Caki2 (cell line): ENCODE data around the gene PHYKPL. TPM values are rescaled to one million over a fixed set of nuclear protein-coding genes. Genes with fewer than 3 reads are reported as not detected.

ENCODE experiments used
- DNase-seq: peaks from one replicate; pipeline ENCODE4 v3.0.0-alpha.2; 2015; ENCODE audit warnings: low read depth
- in situ Hi-C: cut with HindIII; loops from 2 replicates; pipeline ENCODE4 v1.10.0; 2016; ENCODE audit warnings: low sequenced_read_pairs, low pct_unique_long_range_greater_than_20kb, mixed read lengths
- total RNA-seq: library from RNA; depleted of rRNA; stranded (reverse); fragments of >200 nt; shearing (Covaris generic); gene quantifications from 2 replicates; pipeline ENCODE4 v1.2.3, GENCODE V29; 2014; ENCODE audit warnings: low replicate concordance

PHYKPL gene
- total RNA-seq, 1 experiment from 2014 or later, result 34.8 TPM

- DNase-seq, result no peak
- in situ Hi-C loops, result no loop called here
These were observed 18.9 kb downstream of the PHYKPL start for GRCh38 chr5:178213748-178214151.

GRCh38 chr5:178213003-178213461, 19.6 kb downstream of the PHYKPL start:
- DNase-seq, result no peak
- in situ Hi-C loops, result no loop called here

- in situ Hi-C loops, result no loop called here
- DNase-seq, result no peak
These were observed 20.2 kb downstream of the PHYKPL start for GRCh38 chr5:178212241-178213002.

GRCh38 chr5:178211095-178212048, 21.2 kb downstream of the PHYKPL start:
- in situ Hi-C loops, result no loop called here
- no peak for DNase-seq

- in situ Hi-C loops, result no loop called here
- no peak for DNase-seq
These were observed 21.9 kb downstream of the PHYKPL start for GRCh38 chr5:178210686-178211085.

GRCh38 chr5:178210073-178210535, 22.5 kb downstream of the PHYKPL start:
- no peak for DNase-seq
- in situ Hi-C loops, result no loop called here

- in situ Hi-C loops, result no loop called here
- no peak for DNase-seq
These were observed 23.1 kb downstream of the PHYKPL start for GRCh38 chr5:178209334-178210072.

- in situ Hi-C loops, result no loop called here
These were observed 23.9 kb downstream of the PHYKPL start for GRCh38 chr5:178208540-178209227.

GRCh38 chr5:178207917-178208280, 24.7 kb downstream of the PHYKPL start:
- in situ Hi-C loops, result no loop called here
- no peak for DNase-seq

More at GRCh38 chr5:178208540-178209227, 23.9 kb downstream of the PHYKPL start:
- no peak for DNase-seq

- no peak for DNase-seq
- in situ Hi-C loops, result no loop called here
These were observed 25.3 kb downstream of the PHYKPL start for GRCh38 chr5:178207183-178207916.

GRCh38 chr5:178206166-178207101, 26.2 kb downstream of the PHYKPL start:
- DNase-seq, result no peak
- in situ Hi-C loops, result no loop called here

- in situ Hi-C loops, result no loop called here
- DNase-seq, result no peak
These were observed 26.9 kb downstream of the PHYKPL start for GRCh38 chr5:178205749-178206047.

- in situ Hi-C loops, result no loop called here
- DNase-seq, result peak; percentile 76
These were observed 27.5 kb downstream of the PHYKPL start for GRCh38 chr5:178204935-178205748.

GRCh38 chr5:178204182-178204934, 28.2 kb downstream of the PHYKPL start, which contains the start of gene HNRNPAB:
Gene HNRNPAB (plus strand): TSS chr5:178204533. CDS start chr5:178204838, 305 bp downstream.
- in situ Hi-C loops, result no loop called here
- DNase-seq, result peak; percentile 93

- in situ Hi-C loops, result no loop called here
- DNase-seq, result no peak
These were observed 28.9 kb downstream of the PHYKPL start for GRCh38 chr5:178203670-178204181.
